NCI-H2227 (cell line): Measurements from ENCODE around the gene RRP7A.
"Not testable (repeated sequence)": the region's sequence is repeated elsewhere in the genome, so short reads cannot be mapped to it uniquely, and the experiment has no call there.

ENCODE experiments used
- DNase-seq: peaks from one replicate; lab custom pipeline; 2025; ENCODE audit not compliant: unreplicated experiment; lab: John Stamatoyannopoulos, UW

Gene RRP7A

GRCh38 chr22:42499773-42500160 is 19.8 kb downstream of the RRP7A start:
- not testable (repeated sequence) for DNase-seq

GRCh38 chr22:42495533-42496141 is 24.0 kb downstream of the RRP7A start:
- DNase-seq: not testable (repeated sequence)

GRCh38 chr22:42493393-42493792 is 26.2 kb downstream of the RRP7A start:
- DNase-seq: no peak

- DNase-seq: no peak
Observed at GRCh38 chr22:42492323-42492690, 27.3 kb downstream of the RRP7A start.

- DNase-seq: no peak
Observed at GRCh38 chr22:42490243-42490832, 29.3 kb downstream of the RRP7A start.

GRCh38 chr22:42489000-42489399 is 30.6 kb downstream of the RRP7A start:
- no peak for DNase-seq

GRCh38 chr22:42484506-42484905 is 35.1 kb downstream of the RRP7A start:
- no peak for DNase-seq

GRCh38 chr22:42483610-42484223 is 35.9 kb downstream of the RRP7A start:
- not testable (repeated sequence) for DNase-seq

GRCh38 chr22:42475122-42475521 is 44.5 kb downstream of the RRP7A start:
- no peak for DNase-seq

- DNase-seq: peak; percentile 60
Observed at GRCh38 chr22:42473484-42474193, 46.0 kb downstream of the RRP7A start.

GRCh38 chr22:42472671-42473070 is 46.9 kb downstream of the RRP7A start:
- DNase-seq: no peak

- no peak for DNase-seq
Observed at GRCh38 chr22:42471441-42471840, 48.2 kb downstream of the RRP7A start.

GRCh38 chr22:42470366-42471082 is 49.1 kb downstream of the RRP7A start:
- no peak for DNase-seq

GRCh38 chr22:42468841-42469240 is 50.8 kb downstream of the RRP7A start:
- no peak for DNase-seq

- DNase-seq: no peak
Observed at GRCh38 chr22:42462016-42462415, 57.6 kb downstream of the RRP7A start.

GRCh38 chr22:42461511-42461910 is 58.1 kb downstream of the RRP7A start:
- no peak for DNase-seq
